B cell (primary cell): ENCODE data around the gene PLA2G1B.
"Not testable (repeated sequence)": the region's sequence is repeated elsewhere in the genome, so short reads cannot be mapped to it uniquely, and the experiment has no call there.

Source experiments
- CTCF ChIP-seq: fragments of 200-600 bp; IDR thresholded peaks from one replicate; pipeline ENCODE4 v1.8.0; 2022; ENCODE audit warnings: antibody characterized with exemption, mild to moderate bottlenecking
- EZH2 ChIP-seq: IDR thresholded peaks from 2 replicates; pipeline ENCODE4 v1.6.1; 2012; ENCODE audit warnings: borderline replicate concordance, low read depth, mild to moderate bottlenecking, moderate library complexity, low read length; ENCODE audit not compliant: insufficient read depth, poor library complexity, severe bottlenecking

GRCh38 chr12:120336392-120336791 lies 8.8 kb upstream of the PLA2G1B start:
- not testable (repeated sequence) for TF ChIP-seq CTCF, EZH2
